ENCODE data around the gene WFIKKN2.

DNA sequence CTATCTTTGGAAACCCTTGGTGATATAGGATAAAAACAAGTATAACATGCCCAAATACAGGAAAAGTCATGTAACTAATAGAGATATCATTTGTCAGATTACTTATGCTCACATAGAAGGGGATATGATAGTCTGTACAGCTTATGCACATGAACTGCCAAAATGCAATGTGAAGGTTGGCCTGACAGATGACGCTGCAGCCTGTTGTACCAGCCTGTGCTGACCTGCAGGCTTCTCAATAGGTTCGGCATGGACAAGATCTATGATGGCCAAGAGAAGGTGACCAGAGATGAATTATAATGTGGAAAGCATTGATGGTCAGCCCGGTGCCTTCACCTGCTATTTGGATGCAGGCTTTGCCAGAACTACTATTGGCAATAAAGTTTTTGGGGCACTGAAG lies 12.7 kb downstream of the WFIKKN2 start:
- TF ChIP-seq SP7 (tag by site-specific recombination; IDR thresholded peaks at IDR 0.05) (no peak), KLF10 (tag by site-specific recombination; IDR thresholded peaks at IDR 0.05) (no peak)

Data from HEK293 (cell line).